ENCODE data around the gene LSG1.
A peak's percentile ranks its signal among the peaks of the same experiment; 100 is the strongest.

The LSG1 gene

GRCh38 chr3:194690501-194691372 lies 18.7 kb upstream of the LSG1 start:
- H3K4me3 ChIP-seq (ENCODE audit: low read length, poor library complexity, severe bottlenecking): no peak overlapping the region
- H3K36me3 ChIP-seq (ENCODE audit: insufficient read depth, low read length): no peaks in the 10 kb centered on the region
- H3K9me2 ChIP-seq (replicated peaks; ENCODE audit: low read depth, low read length): no peaks in the 10 kb centered on the region
- H3K4me2 ChIP-seq (ENCODE audit: low read depth, low read length, poor library complexity, severe bottlenecking): no peak overlapping the region
- H3K9me3 ChIP-seq (ENCODE audit: insufficient read depth, low read depth, low read length): no peaks in the 10 kb centered on the region
- no peaks in the 10 kb centered on the region for H3K79me2 ChIP-seq (ENCODE audit: insufficient read depth, low read length)
- no peaks in the 10 kb centered on the region for H3K27me3 ChIP-seq (ENCODE audit: insufficient read depth, low read length, poor library complexity, severe bottlenecking)
- H3K9ac ChIP-seq (ENCODE audit: low read depth, low read length, poor library complexity, severe bottlenecking): no peak overlapping the region
- no peaks in the 10 kb centered on the region for H3F3A ChIP-seq (ENCODE audit: low read depth)
- H2AFZ ChIP-seq (ENCODE audit: low read length): peak overlapping the region; percentile 16; the same call in 1 of the 2 replicates
- TF ChIP-seq EZH2phosphoT487 (IDR thresholded peaks at IDR 0.05; ENCODE audit: borderline replicate concordance) (no peak), CTCF (conservative IDR thresholded peaks at IDR 0.05; ENCODE audit: low read length) (no peak)
- H3K4me1 ChIP-seq (ENCODE audit: insufficient read depth, low read length, poor library complexity, severe bottlenecking): peaks cover 36% of the 10 kb centered on the region
- H4K20me1 ChIP-seq (ENCODE audit: insufficient read depth, low read length, poor library complexity, severe bottlenecking): no peaks in the 10 kb centered on the region

- Histone ChIP-seq H3K4me3 (ENCODE audit: low read length, poor library complexity, severe bottlenecking) (peak overlapping the region; percentile 38), H3K4me2 (ENCODE audit: low read depth, low read length, poor library complexity, severe bottlenecking) (peak overlapping the region; percentile 47)
These were observed 17.5 kb upstream of the LSG1 start for GRCh38 chr3:194689493-194689944.

GRCh38 chr3:194688946-194689345 lies 17.0 kb upstream of the LSG1 start:
- H3K4me2 ChIP-seq (ENCODE audit: low read depth, low read length, poor library complexity, severe bottlenecking): peak overlapping the region; percentile 47
- no peaks in the 10 kb centered on the region for H3K36me3 ChIP-seq (ENCODE audit: insufficient read depth, low read length)
- no peaks in the 10 kb centered on the region for H3K9me3 ChIP-seq (ENCODE audit: insufficient read depth, low read depth, low read length)
- H3K27me3 ChIP-seq (ENCODE audit: insufficient read depth, low read length, poor library complexity, severe bottlenecking): no peaks in the 10 kb centered on the region
- H4K20me1 ChIP-seq (ENCODE audit: insufficient read depth, low read length, poor library complexity, severe bottlenecking): no peaks in the 10 kb centered on the region
- H3K9me2 ChIP-seq (replicated peaks; ENCODE audit: low read depth, low read length): no peaks in the 10 kb centered on the region
- no peaks in the 10 kb centered on the region for H3F3A ChIP-seq (ENCODE audit: low read depth)
- TF ChIP-seq CTCF (conservative IDR thresholded peaks at IDR 0.05; ENCODE audit: low read length) (no peak), EZH2phosphoT487 (IDR thresholded peaks at IDR 0.05; ENCODE audit: borderline replicate concordance) (no peak)
- peak overlapping the region; percentile 64; the same call in 1 of the 2 replicates for H2AFZ ChIP-seq (ENCODE audit: low read length)
- peak overlapping the region; percentile 38 for H3K4me3 ChIP-seq (ENCODE audit: low read length, poor library complexity, severe bottlenecking)
- H3K4me1 ChIP-seq (ENCODE audit: insufficient read depth, low read length, poor library complexity, severe bottlenecking): peaks cover 36% of the 10 kb centered on the region
- H3K79me2 ChIP-seq (ENCODE audit: insufficient read depth, low read length): no peaks in the 10 kb centered on the region
- H3K9ac ChIP-seq (ENCODE audit: low read depth, low read length, poor library complexity, severe bottlenecking): peak overlapping the region; percentile 35

More at GRCh38 chr3:194689493-194689944, 17.5 kb upstream of the LSG1 start:
- H3K36me3 ChIP-seq (ENCODE audit: insufficient read depth, low read length): no peaks in the 10 kb centered on the region
- H4K20me1 ChIP-seq (ENCODE audit: insufficient read depth, low read length, poor library complexity, severe bottlenecking): no peaks in the 10 kb centered on the region
- H3K9me2 ChIP-seq (replicated peaks; ENCODE audit: low read depth, low read length): no peaks in the 10 kb centered on the region
- H3K9ac ChIP-seq (ENCODE audit: low read depth, low read length, poor library complexity, severe bottlenecking): peak overlapping the region; percentile 35
- TF ChIP-seq CTCF (conservative IDR thresholded peaks at IDR 0.05; ENCODE audit: low read length): no peak
- no peak for TF ChIP-seq EZH2phosphoT487 (IDR thresholded peaks at IDR 0.05; ENCODE audit: borderline replicate concordance)
- H2AFZ ChIP-seq (ENCODE audit: low read length): peak overlapping the region; percentile 64; the same call in 1 of the 2 replicates
- H3K4me1 ChIP-seq (ENCODE audit: insufficient read depth, low read length, poor library complexity, severe bottlenecking): peaks cover 36% of the 10 kb centered on the region
- no peaks in the 10 kb centered on the region for H3K9me3 ChIP-seq (ENCODE audit: insufficient read depth, low read depth, low read length)
- no peaks in the 10 kb centered on the region for H3K27me3 ChIP-seq (ENCODE audit: insufficient read depth, low read length, poor library complexity, severe bottlenecking)
- H3K79me2 ChIP-seq (ENCODE audit: insufficient read depth, low read length): no peaks in the 10 kb centered on the region
- H3F3A ChIP-seq (ENCODE audit: low read depth): no peaks in the 10 kb centered on the region

All from Loucy (cell line).